GM12892 (cell line): ENCODE measurements around the gene JAM2.

Experiments
- POLR2A ChIP-seq: IDR thresholded peaks from 2 replicates; pipeline ENCODE4 v1.6.1; 2011; ENCODE audit warnings: low read depth, low read length, control low read depth
- POLR2AphosphoS5 ChIP-seq: IDR thresholded peaks from 2 replicates; pipeline ENCODE4 v1.6.1; 2011; ENCODE audit warnings: low read depth, low read length, control low read depth

GRCh38 chr21:25709684-25710265 lies 70.7 kb downstream of the JAM2 start:
- TF ChIP-seq POLR2AphosphoS5 (no peak), POLR2A (no peak)
